SHP77 (cell line): Measurements from ENCODE around the gene TOMM34.

ENCODE experiments used
- DNase-seq, 2 experiments: peaks; one replicate each; lab custom pipeline; 2025; lab: John Stamatoyannopoulos, UW

The TOMM34 gene

GRCh38 chr20:44931911-44932310 lies 28.3 kb downstream of the TOMM34 start:
- DNase-seq = no peak

GRCh38 chr20:44930517-44931168 lies 29.6 kb downstream of the TOMM34 start:
- DNase-seq = no peak

GRCh38 chr20:44928595-44928994 lies 31.6 kb downstream of the TOMM34 start:
- DNase-seq = no peak

- DNase-seq = no peak
These were observed 35.7 kb downstream of the TOMM34 start for GRCh38 chr20:44924541-44924940.

GRCh38 chr20:44921447-44921846 lies 38.8 kb downstream of the TOMM34 start:
- DNase-seq = no peak

GRCh38 chr20:44918761-44919160 lies 41.4 kb downstream of the TOMM34 start:
- no peak for DNase-seq

- no peak for DNase-seq
These were observed 41.9 kb downstream of the TOMM34 start for GRCh38 chr20:44918342-44918741.

GRCh38 chr20:44917399-44917798 lies 42.8 kb downstream of the TOMM34 start:
- DNase-seq = no peak

GRCh38 chr20:44916586-44916985 lies 43.6 kb downstream of the TOMM34 start:
- DNase-seq = no peak

- no peak for DNase-seq
These were observed 45.3 kb downstream of the TOMM34 start for GRCh38 chr20:44914924-44915323.

GRCh38 chr20:44912189-44912588 lies 48.0 kb downstream of the TOMM34 start:
- DNase-seq = no peak

- peak; percentile 37 to 51 for DNase-seq
These were observed 48.8 kb downstream of the TOMM34 start for GRCh38 chr20:44911264-44911921.

- DNase-seq = peak in 1 of 2 experiments; percentile 4
These were observed 49.4 kb downstream of the TOMM34 start for GRCh38 chr20:44910690-44911262.

- peak; percentile 62 to 71 for DNase-seq
These were observed 50.1 kb downstream of the TOMM34 start, which contains the start of gene PABPC1L for GRCh38 chr20:44909872-44910689. PABPC1L (plus strand) TSS chr20:44910060; CDS start chr20:44910144, 84 bp downstream.

GRCh38 chr20:44908987-44909871 lies 51.0 kb downstream of the TOMM34 start:
- no peak for DNase-seq

GRCh38 chr20:44904377-44904776 lies 55.8 kb downstream of the TOMM34 start:
- no peak for DNase-seq

GRCh38 chr20:44901974-44902373 lies 58.2 kb downstream of the TOMM34 start:
- no peak for DNase-seq

- no peak for DNase-seq
These were observed 59.9 kb downstream of the TOMM34 start for GRCh38 chr20:44900231-44900854.

GRCh38 chr20:44897133-44897532 lies 63.1 kb downstream of the TOMM34 start:
- no peak for DNase-seq

GRCh38 chr20:44896583-44896982 lies 63.6 kb downstream of the TOMM34 start:
- DNase-seq = no peak

- no peak for DNase-seq
These were observed 65.2 kb downstream of the TOMM34 start for GRCh38 chr20:44894959-44895358.
